Endothelial cell of umbilical vein (primary cell): ENCODE results near the gene LEMD1.

ENCODE experiments used
- CTCF ChIP-seq, 2 donors: IDR thresholded peaks; 1 replicate in 1 of 2; 2 replicates in 1 of 2; pipeline ENCODE4 v1.5.1; 2011; ENCODE audit warnings: low read length in 2 of 2, mild to moderate bottlenecking in 2 of 2, moderate library complexity in 2 of 2, control low read depth in 1 of 2, inconsistent platforms in 1 of 2, low read depth in 1 of 2; ENCODE audit not compliant: insufficient read depth in 1 of 2; ENCODE audit errors: extremely low read depth in 1 of 2
- EZH2 ChIP-seq: IDR thresholded peaks from 2 replicates; pipeline ENCODE4 v1.6.1; 2012; ENCODE audit warnings: borderline replicate concordance, low read depth, mild to moderate bottlenecking, moderate library complexity, low read length, inconsistent platforms; ENCODE audit not compliant: severe bottlenecking
- FOS ChIP-seq: IDR thresholded peaks from 2 replicates; pipeline ENCODE4 v1.6.1; 2011; ENCODE audit warnings: mild to moderate bottlenecking, low read length, moderate library complexity, borderline replicate concordance; ENCODE audit not compliant: insufficient read depth
- GATA2 ChIP-seq: IDR thresholded peaks from 2 replicates; pipeline ENCODE4 v1.7.0; 2011; ENCODE audit warnings: low read depth, mild to moderate bottlenecking, moderate library complexity, mixed read lengths, low read length; ENCODE audit not compliant: insufficient read length, insufficient read depth
- MAX ChIP-seq: IDR thresholded peaks from 2 replicates; pipeline ENCODE4 v1.6.1; 2011; ENCODE audit not compliant: insufficient read depth, insufficient read length
- MYC ChIP-seq: IDR thresholded peaks from one replicate; pipeline ENCODE4 v1.6.1; 2011; ENCODE audit warnings: mild to moderate bottlenecking, low read depth, low read length
- POLR2A ChIP-seq: IDR thresholded peaks from 2 replicates; pipeline ENCODE4 v1.6.1; 2012; ENCODE audit warnings: low read depth, mild to moderate bottlenecking, control low read depth, low read length
- POLR2AphosphoS5 ChIP-seq: IDR thresholded peaks from 2 replicates; pipeline ENCODE4 v1.6.1; 2012; ENCODE audit warnings: low read depth, mild to moderate bottlenecking, control low read depth, low read length, moderate library complexity; ENCODE audit not compliant: insufficient read depth

- TF ChIP-seq POLR2A (no peak), CTCF (IDR thresholded peaks at IDR 0.05; ENCODE audit: extremely low read depth in 1 of 2, insufficient read depth in 1 of 2, low read depth in 1 of 2, low read length in 2 of 2) (no peak), GATA2 (no peak), EZH2 (no peak), POLR2AphosphoS5 (no peak), MYC (no peak), FOS (no peak), MAX (no peak)
Measured at GRCh38 chr1:205360891-205361290, 61.0 kb downstream of the LEMD1 start.
